PC-3 (cell line): ENCODE data around the gene MIF4GD. TPM values are rescaled to one million over a fixed set of nuclear protein-coding genes. Genes with fewer than 3 reads are reported as not detected.

Experiments used
- ATAC-seq: fragments of 200-7000 bp; cut with Tn5 transposase; 2 replicates; pipeline ENCODE4 v1.9.1; 2020; ENCODE audit warnings: mild to moderate bottlenecking, moderate library complexity
- BruUV-seq: library from RNA; stranded (reverse); fragments of 400-500 nt; replicated peaks from 2 replicates; lab custom pipeline; 2021; lab: Mats Ljungman, UMichigan
- CTCF ChIA-PET: fragments of 300-600 bp; sonication (Branson Sonifier 250); formaldehyde crosslinking; loops from one replicate; lab custom pipeline; 2022; ENCODE audit warnings: antibody characterized with exemption; lab: Charles Lee
- POLR2A ChIA-PET: fragments of 300-600 bp; sonication (Branson Sonifier 250); formaldehyde crosslinking; loops from one replicate; lab custom pipeline; 2022; ENCODE audit warnings: antibody characterized with exemption; ENCODE audit not compliant: unreplicated experiment; lab: Charles Lee
- DNase-seq: peaks from one replicate; pipeline ENCODE4 v3.0.0-alpha.2; 2015
- H2AFZ ChIP-seq: fragments of 300-600 bp; sonication (generic); 2 replicates; pipeline ENCODE4 v1.6.0; 2016; ENCODE audit warnings: antibody characterized with exemption, low read length
- H3F3A ChIP-seq: fragments of 300-600 bp; sonication (generic); one replicate; pipeline ENCODE4 v1.6.0; 2017; ENCODE audit warnings: antibody characterized with exemption, low read length, control low read depth, mild to moderate bottlenecking; ENCODE audit not compliant: unreplicated experiment
- H3K27ac ChIP-seq: fragments of 300-600 bp; sonication (generic); 2 replicates; pipeline ENCODE4 v1.5.1; 2016; ENCODE audit warnings: mild to moderate bottlenecking, low read length
- H3K27me3 ChIP-seq: fragments of 300-600 bp; sonication (generic); 2 replicates; pipeline ENCODE4 v1.6.1; 2016; ENCODE audit warnings: low read length, mixed read lengths
- H3K36me3 ChIP-seq: fragments of 300-600 bp; sonication (generic); 2 replicates; pipeline ENCODE4 v1.6.1; 2016; ENCODE audit warnings: low read depth, mixed run types, low read length, mixed read lengths
- H3K4me1 ChIP-seq: fragments of 300-600 bp; sonication (generic); 2 replicates; pipeline ENCODE4 v1.5.1; 2016; ENCODE audit warnings: low read length; ENCODE audit not compliant: insufficient read depth
- H3K4me2 ChIP-seq: fragments of 300-600 bp; sonication (generic); 2 replicates; pipeline ENCODE4 v1.6.0; 2016; ENCODE audit warnings: low read length
- H3K4me3 ChIP-seq: fragments of 300-600 bp; sonication (generic); 2 replicates; pipeline ENCODE4 v1.5.1; 2016; ENCODE audit warnings: mild to moderate bottlenecking, low read length, mixed read lengths
- H3K79me2 ChIP-seq: fragments of 300-600 bp; sonication (generic); 2 replicates; pipeline ENCODE4 v1.6.1; 2017; ENCODE audit warnings: low read length, mixed read lengths
- H3K9ac ChIP-seq: fragments of 300-600 bp; sonication (generic); 2 replicates; pipeline ENCODE4 v1.6.0; 2016; ENCODE audit warnings: mild to moderate bottlenecking, low read length
- H3K9me2 ChIP-seq: fragments of 300-600 bp; sonication (generic); replicated peaks from 2 replicates; pipeline ENCODE4 v1.6.1; 2016; ENCODE audit warnings: mixed run types, low read length, mixed read lengths
- H3K9me3 ChIP-seq: fragments of 300-600 bp; sonication (generic); 2 replicates; pipeline ENCODE4 v1.6.1; 2016; ENCODE audit warnings: low read length, mixed read lengths
- H4K20me1 ChIP-seq: fragments of 300-600 bp; sonication (generic); 2 replicates; pipeline ENCODE4 v1.6.1; 2016; ENCODE audit warnings: low read length, mixed read lengths
- CTCF ChIP-seq: fragments of 300-600 bp; sonication (generic); conservative IDR thresholded peaks from 2 replicates; pipeline ENCODE4 v1.5.1; 2017; ENCODE audit warnings: antibody characterized with exemption, low read depth, mild to moderate bottlenecking, low read length
- EZH2 ChIP-seq: fragments of 300-600 bp; sonication (generic); IDR thresholded peaks from one replicate; pipeline ENCODE4 v1.6.1; 2017; ENCODE audit warnings: antibody characterized with exemption, mild to moderate bottlenecking, low read length; ENCODE audit not compliant: unreplicated experiment
- EZH2phosphoT487 ChIP-seq: fragments of 300-600 bp; sonication (generic); IDR thresholded peaks from 2 replicates; pipeline ENCODE4 v1.6.1; 2018; ENCODE audit warnings: mild to moderate bottlenecking, antibody characterized with exemption, low read length, borderline replicate concordance
- intact Hi-C: fragments of 100-400 bp; cut with micrococcal nuclease; formaldehyde crosslinking; loops from 2 replicates; pipeline ENCODE4 v1.9.0; 2023
- total RNA-seq: library from RNA; depleted of rRNA; stranded (reverse); fragments of >200 nt; gene quantifications from 2 replicates; pipeline ENCODE4 v1.2.3, GENCODE V29; 2014

MIF4GD gene
- total RNA-seq, 1 experiment from 2014 or later: 42.3 TPM

- BruUV-seq: no TSS peak
- no peaks in the 10 kb centered on the region for H3K9me3 ChIP-seq
- no peak overlapping the region for H3K9ac ChIP-seq
- ATAC-seq: no peak
- H3K27me3 ChIP-seq: no peaks in the 10 kb centered on the region
- no peak overlapping the region for H3K4me3 ChIP-seq
- peaks cover 35% of the 10 kb centered on the region for H3K79me2 ChIP-seq
- no peak overlapping the region for H3K4me2 ChIP-seq
- intact Hi-C loops: no loop called here
- no peak for DNase-seq
- H2AFZ ChIP-seq: no peak overlapping the region
- no peaks in the 10 kb centered on the region for H4K20me1 ChIP-seq
- no peak overlapping the region for H3K27ac ChIP-seq
- TF ChIP-seq EZH2phosphoT487: no peak
- TF ChIP-seq CTCF: no peak
- no peak for TF ChIP-seq EZH2
- no peaks in the 10 kb centered on the region for H3F3A ChIP-seq
- H3K9me2 ChIP-seq: no peaks in the 10 kb centered on the region
- POLR2A ChIA-PET: no interaction called here
- peaks cover 50% of the 10 kb centered on the region for H3K36me3 ChIP-seq
- H3K4me1 ChIP-seq: no peaks in the 10 kb centered on the region
- CTCF ChIA-PET: interaction anchor here (0.6 kb wide), 1 partner anchor 15 kb away, joined by 3 read pairs; no protein-coding TSS in a partner anchor
These were observed 24.6 kb downstream of the MIF4GD start for GRCh38 chr17:75246404-75246803.

- ChIA-PET CTCF (interaction anchor here (0.8 kb wide), 1 partner anchor 26 kb away, joined by 5 read pairs; the partner anchor contains the start of gene MIF4GD), POLR2A (no interaction called here)
- Histone ChIP-seq H3K9me2 (no peaks in the 10 kb centered on the region), H3K27me3 (no peaks in the 10 kb centered on the region), H3K4me2 (no peak overlapping the region), H3K36me3 (peaks cover 63% of the 10 kb centered on the region), H3K9ac (no peak overlapping the region), H2AFZ (no peak overlapping the region), H3F3A (no peaks in the 10 kb centered on the region), H3K4me3 (no peak overlapping the region), H3K27ac (no peak overlapping the region), H3K9me3 (no peaks in the 10 kb centered on the region), H4K20me1 (no peaks in the 10 kb centered on the region), H3K4me1 (no peaks in the 10 kb centered on the region), H3K79me2 (peaks cover 21% of the 10 kb centered on the region)
- no peak for ATAC-seq
- intact Hi-C loops: no loop called here
- DNase-seq: no peak
- BruUV-seq: no TSS peak
- TF ChIP-seq CTCF: no peak
- TF ChIP-seq EZH2phosphoT487: no peak
- no peak for TF ChIP-seq EZH2
These were observed 26.0 kb downstream of the MIF4GD start for GRCh38 chr17:75245011-75245410.

GRCh38 chr17:75244133-75244866 is 26.7 kb downstream of the MIF4GD start:
- TF ChIP-seq EZH2: no peak
- TF ChIP-seq EZH2phosphoT487: no peak
- TF ChIP-seq CTCF: no peak
- Histone ChIP-seq H3K36me3 (peaks cover 63% of the 10 kb centered on the region), H3K79me2 (peaks cover 14% of the 10 kb centered on the region), H3K27me3 (no peaks in the 10 kb centered on the region), H3K4me3 (no peak overlapping the region), H3K9ac (no peak overlapping the region), H3K4me2 (no peak overlapping the region), H4K20me1 (no peaks in the 10 kb centered on the region), H3F3A (no peaks in the 10 kb centered on the region), H3K4me1 (no peaks in the 10 kb centered on the region), H3K27ac (no peak overlapping the region), H3K9me2 (no peaks in the 10 kb centered on the region), H3K9me3 (no peaks in the 10 kb centered on the region), H2AFZ (no peak overlapping the region)
- ChIA-PET CTCF (interaction anchor here (0.8 kb wide), 1 partner anchor 27 kb away, joined by 5 read pairs; the partner anchor contains the start of gene MIF4GD), POLR2A (no interaction called here)
- no TSS peak for BruUV-seq
- ATAC-seq: no peak
- intact Hi-C loops: no loop called here
- no peak for DNase-seq
